ENCODE measurements around the gene TBC1D19.
"Not testable (repeated sequence)": the region's sequence is repeated elsewhere in the genome, so short reads cannot be mapped to it uniquely, and the experiment has no call there.

Gene TBC1D19

GRCh38 chr4:26583865-26584652, at the start of gene TBC1D19:
TBC1D19 (plus strand) TSS chr4:26584084; CDS start chr4:26584194, 110 bp downstream.
- peak; percentile 85 for DNase-seq

GRCh38 chr4:26542991-26543390, 40.9 kb upstream of the TBC1D19 start:
- no peak for DNase-seq

GRCh38 chr4:26544421-26544820, 39.5 kb upstream of the TBC1D19 start:
- DNase-seq: no peak

GRCh38 chr4:26548379-26548778, 35.5 kb upstream of the TBC1D19 start:
- DNase-seq: not testable (repeated sequence)

GRCh38 chr4:26557164-26557563, 26.7 kb upstream of the TBC1D19 start:
- no peak for DNase-seq

- DNase-seq: no peak
Measured at GRCh38 chr4:26558166-26558895, 25.6 kb upstream of the TBC1D19 start.

GRCh38 chr4:26566133-26566532, 17.8 kb upstream of the TBC1D19 start:
- DNase-seq: no peak

- no peak for DNase-seq
Measured at GRCh38 chr4:26568446-26568994, 15.4 kb upstream of the TBC1D19 start.

GRCh38 chr4:26570596-26570995, 13.3 kb upstream of the TBC1D19 start:
- no peak for DNase-seq

- no peak for DNase-seq
Measured at GRCh38 chr4:26573389-26573794, 10.5 kb upstream of the TBC1D19 start.

GRCh38 chr4:26574563-26574962, 9.3 kb upstream of the TBC1D19 start:
- no peak for DNase-seq

GRCh38 chr4:26576231-26576739, 7.6 kb upstream of the TBC1D19 start:
- no peak for DNase-seq

GRCh38 chr4:26577066-26577465, 6.8 kb upstream of the TBC1D19 start:
- no peak for DNase-seq

GRCh38 chr4:26579169-26579568, 4.7 kb upstream of the TBC1D19 start:
- DNase-seq: no peak

- not testable (repeated sequence) for DNase-seq
Measured at GRCh38 chr4:26581341-26581740, 2.5 kb upstream of the TBC1D19 start.

- no peak for DNase-seq
Measured at GRCh38 chr4:26583538-26583864, 383 bp upstream of the TBC1D19 start.

- no peak for DNase-seq
Measured at GRCh38 chr4:26584725-26585124, 841 bp downstream of the TBC1D19 start.

GRCh38 chr4:26589705-26590104, 5.8 kb downstream of the TBC1D19 start:
- no peak for DNase-seq

- no peak for DNase-seq
Measured at GRCh38 chr4:26590639-26591038, 6.8 kb downstream of the TBC1D19 start.

GRCh38 chr4:26593557-26593956, 9.7 kb downstream of the TBC1D19 start:
- DNase-seq: not testable (repeated sequence)

GRCh38 chr4:26594371-26594770, 10.5 kb downstream of the TBC1D19 start:
- no peak for DNase-seq

GRCh38 chr4:26594778-26595177, 10.9 kb downstream of the TBC1D19 start:
- DNase-seq: no peak

- DNase-seq: no peak
Measured at GRCh38 chr4:26596843-26597242, 13.0 kb downstream of the TBC1D19 start.

- DNase-seq: no peak
Measured at GRCh38 chr4:26601204-26601603, 17.3 kb downstream of the TBC1D19 start.
